SH-SY5Y (cell line): ENCODE data around the gene SLC35F3.

ENCODE experiments used
- GATA2 ChIP-seq: IDR thresholded peaks from 2 replicates; pipeline ENCODE4 v1.6.1; 2011; ENCODE audit warnings: mild to moderate bottlenecking, low read depth, low read length
- GATA3 ChIP-seq: IDR thresholded peaks from 2 replicates; pipeline ENCODE4 v1.6.1; 2011; ENCODE audit warnings: low read depth, mild to moderate bottlenecking, low read length, moderate library complexity

GRCh38 chr1:234143681-234144080 lies 239.2 kb downstream of the SLC35F3 start:
- TF ChIP-seq GATA2, result no peak
- TF ChIP-seq GATA3, result no peak
